ENCODE results near the gene NFKB2. TPM values are rescaled to one million over a fixed set of nuclear protein-coding genes. Genes with fewer than 3 reads are reported as not detected.

Gene NFKB2
- polyA plus RNA-seq, 1 donor from 2014 or later, result 0.30 TPM

DNA sequence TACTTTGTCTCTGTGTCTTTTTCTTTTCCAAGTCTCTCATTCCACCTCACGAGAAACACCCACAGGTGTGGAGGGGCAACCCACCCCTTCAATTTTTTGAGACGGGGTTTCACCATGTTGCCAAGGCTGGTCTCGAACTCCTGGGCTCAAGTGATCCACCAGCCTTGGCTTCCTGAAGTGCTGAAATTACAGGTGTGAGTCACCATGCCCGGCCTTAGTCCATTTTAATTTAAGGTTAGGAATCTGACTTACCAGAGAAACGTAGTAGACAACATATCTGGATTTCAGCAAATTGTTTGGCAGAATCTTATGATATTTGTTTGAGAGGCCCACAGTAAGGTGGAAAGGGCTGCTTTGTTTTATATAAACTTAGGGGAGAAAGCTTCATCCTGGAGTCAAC lies 3.2 kb upstream of the NFKB2 start:
- TF ChIP-seq, protein P1, sequence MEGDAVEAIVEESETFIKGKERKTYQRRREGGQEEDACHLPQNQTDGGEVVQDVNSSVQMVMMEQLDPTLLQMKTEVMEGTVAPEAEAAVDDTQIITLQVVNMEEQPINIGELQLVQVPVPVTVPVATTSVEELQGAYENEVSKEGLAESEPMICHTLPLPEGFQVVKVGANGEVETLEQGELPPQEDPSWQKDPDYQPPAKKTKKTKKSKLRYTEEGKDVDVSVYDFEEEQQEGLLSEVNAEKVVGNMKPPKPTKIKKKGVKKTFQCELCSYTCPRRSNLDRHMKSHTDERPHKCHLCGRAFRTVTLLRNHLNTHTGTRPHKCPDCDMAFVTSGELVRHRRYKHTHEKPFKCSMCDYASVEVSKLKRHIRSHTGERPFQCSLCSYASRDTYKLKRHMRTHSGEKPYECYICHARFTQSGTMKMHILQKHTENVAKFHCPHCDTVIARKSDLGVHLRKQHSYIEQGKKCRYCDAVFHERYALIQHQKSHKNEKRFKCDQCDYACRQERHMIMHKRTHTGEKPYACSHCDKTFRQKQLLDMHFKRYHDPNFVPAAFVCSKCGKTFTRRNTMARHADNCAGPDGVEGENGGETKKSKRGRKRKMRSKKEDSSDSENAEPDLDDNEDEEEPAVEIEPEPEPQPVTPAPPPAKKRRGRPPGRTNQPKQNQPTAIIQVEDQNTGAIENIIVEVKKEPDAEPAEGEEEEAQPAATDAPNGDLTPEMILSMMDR (IDR thresholded peaks at IDR 0.05; ENCODE audit: poor library complexity, severe bottlenecking), result no peak
- TF ChIP-seq POLR2AphosphoS5 (IDR thresholded peaks at IDR 0.05), result no peak
- TF ChIP-seq EP300 (conservative IDR thresholded peaks at IDR 0.05; ENCODE audit: poor library complexity, severe bottlenecking), result no peak
- TF ChIP-seq SMC3 (conservative IDR thresholded peaks at IDR 0.05; ENCODE audit: poor library complexity), result no peak
- TF ChIP-seq EZH2 (IDR thresholded peaks at IDR 0.05; ENCODE audit: borderline replicate concordance, insufficient read depth, low read length, poor library complexity, severe bottlenecking), result no peak
- TF ChIP-seq MXI1 (conservative IDR thresholded peaks at IDR 0.05; ENCODE audit: poor library complexity, severe bottlenecking), result no peak
- no peak for TF ChIP-seq TAF1 (IDR thresholded peaks at IDR 0.05; ENCODE audit: low read depth)
- no peak for TF ChIP-seq RAD21 (conservative IDR thresholded peaks at IDR 0.05)
- TF ChIP-seq, protein P2, sequence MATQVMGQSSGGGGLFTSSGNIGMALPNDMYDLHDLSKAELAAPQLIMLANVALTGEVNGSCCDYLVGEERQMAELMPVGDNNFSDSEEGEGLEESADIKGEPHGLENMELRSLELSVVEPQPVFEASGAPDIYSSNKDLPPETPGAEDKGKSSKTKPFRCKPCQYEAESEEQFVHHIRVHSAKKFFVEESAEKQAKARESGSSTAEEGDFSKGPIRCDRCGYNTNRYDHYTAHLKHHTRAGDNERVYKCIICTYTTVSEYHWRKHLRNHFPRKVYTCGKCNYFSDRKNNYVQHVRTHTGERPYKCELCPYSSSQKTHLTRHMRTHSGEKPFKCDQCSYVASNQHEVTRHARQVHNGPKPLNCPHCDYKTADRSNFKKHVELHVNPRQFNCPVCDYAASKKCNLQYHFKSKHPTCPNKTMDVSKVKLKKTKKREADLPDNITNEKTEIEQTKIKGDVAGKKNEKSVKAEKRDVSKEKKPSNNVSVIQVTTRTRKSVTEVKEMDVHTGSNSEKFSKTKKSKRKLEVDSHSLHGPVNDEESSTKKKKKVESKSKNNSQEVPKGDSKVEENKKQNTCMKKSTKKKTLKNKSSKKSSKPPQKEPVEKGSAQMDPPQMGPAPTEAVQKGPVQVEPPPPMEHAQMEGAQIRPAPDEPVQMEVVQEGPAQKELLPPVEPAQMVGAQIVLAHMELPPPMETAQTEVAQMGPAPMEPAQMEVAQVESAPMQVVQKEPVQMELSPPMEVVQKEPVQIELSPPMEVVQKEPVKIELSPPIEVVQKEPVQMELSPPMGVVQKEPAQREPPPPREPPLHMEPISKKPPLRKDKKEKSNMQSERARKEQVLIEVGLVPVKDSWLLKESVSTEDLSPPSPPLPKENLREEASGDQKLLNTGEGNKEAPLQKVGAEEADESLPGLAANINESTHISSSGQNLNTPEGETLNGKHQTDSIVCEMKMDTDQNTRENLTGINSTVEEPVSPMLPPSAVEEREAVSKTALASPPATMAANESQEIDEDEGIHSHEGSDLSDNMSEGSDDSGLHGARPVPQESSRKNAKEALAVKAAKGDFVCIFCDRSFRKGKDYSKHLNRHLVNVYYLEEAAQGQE (IDR thresholded peaks at IDR 0.05; ENCODE audit: borderline replicate concordance), result no peak
- H3K79me2 ChIP-seq (replicated peaks; ENCODE audit: insufficient read depth, low read length), result no peaks in the 10 kb centered on the region
- no peaks in the 10 kb centered on the region for H4K20me1 ChIP-seq (ENCODE audit: insufficient read depth)
- H3K4me3 ChIP-seq (ENCODE audit: low read length), result no peak overlapping the region
- H3K27ac ChIP-seq (ENCODE audit: low read length), result no peak overlapping the region
- no peaks in the 10 kb centered on the region for H3F3A ChIP-seq (ENCODE audit: insufficient read depth, low read length, poor library complexity, severe bottlenecking)
- no peaks in the 10 kb centered on the region for H3K36me3 ChIP-seq (ENCODE audit: insufficient read depth, low read length)
- no peak overlapping the region for H3K4me2 ChIP-seq (ENCODE audit: low read length)
- H3K27me3 ChIP-seq (ENCODE audit: insufficient read depth, low read depth, low read length), result peaks cover 32% of the 10 kb centered on the region
- H3K9me2 ChIP-seq (ENCODE audit: insufficient read depth, low read length), result no peaks in the 10 kb centered on the region
- H3K9ac ChIP-seq (ENCODE audit: low read length), result no peak overlapping the region
- H2AFZ ChIP-seq (ENCODE audit: low read depth, low read length), result no peak overlapping the region
- no peaks in the 10 kb centered on the region for H3K9me3 ChIP-seq (ENCODE audit: low read length)

DNA sequence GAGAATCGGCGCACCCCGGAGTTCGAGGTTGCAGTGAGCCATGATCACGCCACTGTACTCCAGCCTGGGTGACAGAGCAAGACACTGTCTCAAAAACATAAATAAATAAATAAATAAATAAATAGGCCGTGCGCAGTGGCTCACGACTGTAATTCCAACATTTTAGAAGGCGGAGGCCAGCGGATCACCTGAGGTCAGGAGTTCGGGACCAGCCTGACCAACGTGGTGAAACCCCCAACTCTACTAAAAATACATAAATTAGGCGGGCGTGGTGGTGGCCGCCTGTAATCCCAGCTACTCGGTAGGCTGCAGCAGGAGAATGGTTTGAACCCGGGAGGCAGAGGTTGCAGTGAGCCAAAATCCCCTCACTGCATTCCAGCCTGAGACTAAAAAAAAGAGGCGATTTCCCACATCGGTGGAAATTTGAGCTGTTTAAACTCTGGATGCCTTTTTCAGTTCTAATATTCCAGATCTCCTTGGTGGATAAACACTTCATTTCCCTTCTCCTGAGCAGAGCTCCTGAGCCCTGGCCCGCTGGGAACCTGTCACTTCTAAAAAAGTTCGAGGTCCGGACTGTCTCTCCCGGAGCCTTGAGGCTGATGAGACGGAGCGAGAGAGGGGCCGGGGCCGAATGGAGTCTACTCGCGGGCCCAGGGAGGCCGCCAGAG lies 2.0 kb upstream of the NFKB2 start:
- Histone ChIP-seq H3K9me2 (ENCODE audit: insufficient read depth, low read length) (no peaks in the 10 kb centered on the region), H3K9me3 (ENCODE audit: low read length) (no peaks in the 10 kb centered on the region), H3F3A (ENCODE audit: insufficient read depth, low read length, poor library complexity, severe bottlenecking) (no peaks in the 10 kb centered on the region), H3K79me2 (replicated peaks; ENCODE audit: insufficient read depth, low read length) (no peaks in the 10 kb centered on the region), H3K4me3 (ENCODE audit: low read length) (peak overlapping the region; percentile 73), H3K9ac (ENCODE audit: low read length) (no peak overlapping the region), H3K27ac (ENCODE audit: low read length) (no peak overlapping the region), H3K4me2 (ENCODE audit: low read length) (peak overlapping the region; percentile 70), H3K36me3 (ENCODE audit: insufficient read depth, low read length) (no peaks in the 10 kb centered on the region), H3K27me3 (ENCODE audit: insufficient read depth, low read depth, low read length) (peaks cover 32% of the 10 kb centered on the region), H2AFZ (ENCODE audit: low read depth, low read length) (no peak overlapping the region), H4K20me1 (ENCODE audit: insufficient read depth) (no peaks in the 10 kb centered on the region)
- TF ChIP-seq, protein P1 (IDR thresholded peaks at IDR 0.05; ENCODE audit: poor library complexity, severe bottlenecking), result peak; percentile 94
- TF ChIP-seq POLR2AphosphoS5 (IDR thresholded peaks at IDR 0.05) (no peak), EZH2 (IDR thresholded peaks at IDR 0.05; ENCODE audit: borderline replicate concordance, insufficient read depth, low read length, poor library complexity, severe bottlenecking) (no peak)
